DMS153 (cell line): ENCODE data around the gene IDH3B.

Source experiments
- DNase-seq: peaks from one replicate; lab custom pipeline; 2025; lab: John Stamatoyannopoulos, UW

Gene IDH3B

DNA sequence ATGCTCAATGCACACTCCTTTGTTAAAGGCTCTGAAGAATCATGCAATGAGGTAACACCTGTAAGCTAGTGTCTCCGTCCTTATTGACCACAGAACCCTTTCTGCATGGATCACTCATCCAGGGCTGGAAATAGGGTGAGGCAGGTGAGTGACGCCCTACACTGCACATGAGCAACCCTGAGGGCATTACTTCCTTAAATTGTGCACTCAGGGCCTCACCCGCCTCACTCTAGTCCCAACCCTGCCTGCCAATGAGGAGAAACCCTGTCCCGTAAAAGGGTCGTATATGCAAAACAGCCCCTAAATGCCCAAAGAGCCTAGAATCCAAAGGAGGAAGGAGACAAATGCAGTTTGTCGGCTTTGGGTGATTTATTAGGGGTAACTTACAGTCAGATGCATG, 45.2 kb downstream of the IDH3B start:
- no peak for DNase-seq

DNA sequence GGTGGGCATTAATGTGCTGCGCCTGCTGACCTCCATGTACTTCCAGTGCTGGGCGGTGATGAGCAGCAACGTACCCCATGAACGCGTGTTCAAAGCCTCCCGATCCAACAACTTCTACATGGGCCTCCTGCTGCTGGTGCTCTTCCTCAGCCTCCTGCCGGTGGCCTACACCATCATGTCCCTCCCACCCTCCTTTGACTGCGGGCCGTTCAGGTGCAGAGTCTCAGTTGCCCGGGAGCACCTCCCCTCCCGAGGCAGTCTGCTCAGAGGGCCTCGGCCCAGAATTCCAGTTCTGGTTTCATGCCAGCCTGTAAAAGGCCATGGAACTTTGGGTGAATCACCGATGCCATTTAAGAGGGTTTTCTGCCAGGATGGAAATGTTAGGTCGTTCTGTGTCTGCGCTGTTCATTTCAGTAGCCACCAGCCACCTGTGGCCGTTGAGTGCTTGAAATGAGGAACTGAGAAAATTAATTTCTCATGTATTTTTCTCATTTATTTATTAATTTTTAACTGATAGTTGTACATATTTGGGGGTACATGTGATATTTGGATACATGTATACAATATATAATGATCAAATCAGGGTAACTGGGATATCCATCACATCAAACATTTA, 46.8 kb downstream of the IDH3B start:
- DNase-seq, result no peak

DNA sequence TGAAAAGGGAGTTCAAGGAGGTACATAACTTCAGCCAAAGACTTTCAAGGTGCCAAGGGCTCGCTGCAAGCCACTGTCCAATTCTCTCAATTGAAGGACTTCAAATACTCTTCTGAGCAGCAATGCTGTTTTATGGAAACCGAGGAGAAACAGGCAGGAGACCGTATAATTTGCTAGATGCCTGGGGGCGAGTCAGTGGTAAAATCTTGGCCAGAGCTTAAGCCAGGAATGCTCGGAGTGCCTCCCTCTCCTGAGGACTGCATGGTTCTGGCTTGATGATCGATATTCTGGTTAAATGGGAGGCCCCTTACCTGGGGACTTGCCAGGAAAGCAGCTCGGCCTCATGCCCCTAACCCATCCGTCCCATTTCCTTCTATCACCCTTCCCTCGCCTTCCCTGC, 47.4 kb downstream of the IDH3B start:
- DNase-seq, result no peak

DNA sequence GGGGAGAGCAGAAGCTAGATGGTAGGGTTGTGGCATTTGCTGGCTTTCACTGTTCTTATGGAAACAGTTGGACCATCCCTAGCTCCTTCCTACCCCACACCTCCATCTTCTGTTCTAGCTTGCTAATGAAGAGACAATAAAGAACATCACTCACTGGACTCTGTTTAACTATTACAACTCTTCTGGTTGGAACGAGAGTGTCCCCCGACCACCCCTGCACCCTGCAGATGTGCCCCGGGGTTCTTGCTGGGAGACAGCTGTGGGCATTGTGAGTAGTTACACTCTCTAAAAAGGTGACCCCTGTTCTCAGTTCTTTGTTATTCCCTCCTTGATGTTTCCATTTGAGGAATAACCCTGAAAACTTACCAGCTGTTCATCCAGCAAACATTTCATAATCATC, 51.9 kb downstream of the IDH3B start:
- no peak for DNase-seq

DNA sequence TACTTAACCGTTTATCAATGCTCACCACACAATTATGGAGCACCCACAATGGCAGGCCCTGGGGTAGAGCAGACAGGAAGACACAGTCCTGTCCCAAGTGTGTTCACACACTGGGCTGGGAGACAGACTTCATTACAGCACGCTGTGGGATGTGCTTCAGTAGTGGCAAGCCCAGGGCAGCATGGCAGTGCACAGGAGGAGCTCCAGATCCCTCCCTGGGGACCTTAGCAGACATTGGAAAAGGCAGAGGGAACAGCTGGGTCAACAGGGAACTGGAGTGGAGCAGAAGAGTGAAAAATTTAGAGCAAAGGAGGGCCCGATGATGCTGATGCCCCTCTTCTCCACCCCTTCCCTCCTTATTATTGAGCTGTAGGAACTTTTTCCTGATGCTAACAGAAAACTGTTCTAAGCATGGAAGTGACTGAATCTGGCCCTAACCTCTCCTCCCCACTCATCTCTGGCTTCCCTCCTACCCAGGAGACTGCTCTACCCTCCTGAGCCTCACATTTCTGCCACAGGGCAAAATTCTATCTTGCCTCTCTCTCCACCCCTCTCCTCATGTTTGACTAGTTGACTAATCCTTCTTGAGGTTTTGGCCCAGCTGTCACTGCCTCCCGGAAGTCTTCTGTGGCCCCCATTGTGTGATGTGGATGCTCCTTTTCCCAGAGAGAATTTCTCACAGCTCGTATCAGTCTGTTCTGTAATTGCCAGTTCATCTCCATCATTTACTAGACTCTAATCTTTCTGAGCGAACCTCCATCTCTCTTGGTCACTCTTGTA, 52.9 kb downstream of the IDH3B start:
- peak; percentile 30 for DNase-seq

DNA sequence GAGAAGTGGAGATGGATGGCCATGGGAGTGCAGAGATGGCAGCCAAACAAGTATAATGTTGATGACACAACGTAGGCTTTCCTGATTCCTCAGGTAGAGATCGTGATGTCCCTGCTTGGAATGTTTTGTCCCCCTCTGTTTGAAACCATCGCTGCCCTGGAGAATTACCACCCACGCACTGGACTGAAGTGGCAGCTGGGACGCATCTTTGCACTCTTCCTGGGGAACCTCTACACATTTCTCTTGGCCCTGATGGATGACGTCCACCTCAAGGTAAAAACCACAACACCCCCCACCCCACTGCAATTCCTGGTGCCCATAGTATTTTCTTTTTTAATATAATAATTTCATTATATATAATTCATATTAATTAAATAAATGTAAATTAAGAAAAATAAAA, 53.7 kb downstream of the IDH3B start:
- no peak for DNase-seq
